K562 (cell line): ENCODE measurements around the gene ZMYM4. TPM values are rescaled to one million over a fixed set of nuclear protein-coding genes. Genes with fewer than 3 reads are reported as not detected.

Experiments
- ATAC-seq: fragments of 200-7000 bp; cut with Tn5 transposase; 3 replicates; pipeline ENCODE4 v1.9.1; 2020; ENCODE audit warnings: moderate library complexity
- BruUV-seq: library from RNA; stranded (reverse); fragments of 400-500 nt; replicated peaks from 2 replicates; lab custom pipeline; 2021; lab: Mats Ljungman, UMichigan
- CTCF ChIA-PET: fragments of 300-600 bp; formaldehyde crosslinking; extraction: SDS; loops from one replicate; lab custom pipeline; 2021; ENCODE audit warnings: low intra/inter-chr PET ratio; lab: Yijun Ruan, JAX
- POLR2A ChIA-PET: fragments of 300-600, 350-650 bp; sonication (Branson Sonifier 250); formaldehyde crosslinking; extraction: SDS; loops from one replicate; lab custom pipeline; 2021; ENCODE audit warnings: antibody characterized with exemption, inconsistent platforms; lab: Yijun Ruan, JAX
- DNase-seq, 4 experiments: peaks; one replicate each; pipeline versions ENCODE4 v3.0.0 to v3.0.0-alpha.2; 2011 to 2018; ENCODE audit warnings: low spot score in 3 of 4, mixed read lengths in 3 of 4; ENCODE audit errors: extremely low read depth in 1 of 4
- FAIRE-seq: peaks from 2 replicates; lab custom pipeline; 2011; peaks lifted over from hg19 to GRCh38; lab: Jason Lieb, UNC
- H2AFZ ChIP-seq: 2 replicates; pipeline ENCODE4 v1.6.0; 2011; ENCODE audit warnings: low read depth, low read length, control low read depth, inconsistent platforms
- H3K27ac ChIP-seq: fragments of 200-600 bp; 3 replicates; pipeline ENCODE4 v1.8.0; 2011; ENCODE audit warnings: low read depth, mild to moderate bottlenecking, control low read depth, inconsistent platforms, low read length, moderate library complexity, mixed read lengths; ENCODE audit errors: extremely low read depth
- H3K27me3 ChIP-seq, 2 experiments: fragments of 300-600 bp in 1 of 2; 2 replicates in 1 of 2; 3 replicates in 1 of 2; pipeline versions ENCODE4 v1.6.0 to v1.8.0; 2011; ENCODE audit warnings: inconsistent platforms in 2 of 2, low read length in 2 of 2, mild to moderate bottlenecking in 1 of 2, mixed read lengths in 1 of 2, moderate library complexity in 1 of 2; ENCODE audit not compliant: control insufficient read depth in 2 of 2, insufficient read depth in 2 of 2
- H3K36me3 ChIP-seq: fragments of 300-600 bp; 3 replicates; pipeline ENCODE4 v1.8.0; 2011; ENCODE audit warnings: mild to moderate bottlenecking, low read length, inconsistent platforms; ENCODE audit not compliant: control insufficient read depth, insufficient read depth
- H3K4me1 ChIP-seq, 2 experiments: fragments of 200-600 bp in 1 of 2; replicated peaks in 1 of 2; 2 replicates in 1 of 2; 3 replicates in 1 of 2; pipeline versions ENCODE4 v1.5.1 to v1.8.0; 2011; ENCODE audit warnings: inconsistent platforms in 2 of 2, low read length in 2 of 2, mild to moderate bottlenecking in 1 of 2, mixed read lengths in 1 of 2, moderate library complexity in 1 of 2; ENCODE audit not compliant: control insufficient read depth in 2 of 2, insufficient read depth in 2 of 2
- H3K4me2 ChIP-seq: 2 replicates; pipeline ENCODE4 v1.6.1; 2011; ENCODE audit warnings: low read length, control low read depth, inconsistent platforms, mixed read lengths; ENCODE audit not compliant: insufficient read depth
- H3K4me3 ChIP-seq: fragments of 200-600 bp; sonication (generic), shearing (Covaris generic); 2 replicates; pipeline ENCODE4 v1.5.1; 2016; ENCODE audit warnings: control low read depth, inconsistent platforms
- H3K79me2 ChIP-seq: fragments of 200-600 bp; 3 replicates; pipeline ENCODE4 v1.8.0; 2011; ENCODE audit warnings: low read length, inconsistent platforms; ENCODE audit not compliant: control insufficient read depth, insufficient read depth
- H3K9ac ChIP-seq, 2 experiments: 2 replicates each; pipeline versions ENCODE4 v1.6.0 to v1.6.1; 2011; ENCODE audit warnings: low read depth in 2 of 2, low read length in 2 of 2, control low read depth in 1 of 2, inconsistent platforms in 1 of 2, mild to moderate bottlenecking in 1 of 2, mixed read lengths in 1 of 2; ENCODE audit not compliant: insufficient read depth in 1 of 2
- H3K9me1 ChIP-seq: one replicate; pipeline ENCODE4 v1.6.0; 2011; ENCODE audit warnings: inconsistent platforms, mild to moderate bottlenecking, low read length, moderate library complexity; ENCODE audit not compliant: control insufficient read depth, insufficient read depth
- H3K9me3 ChIP-seq: replicated peaks from 2 replicates; pipeline ENCODE4 v1.5.1; 2011; ENCODE audit warnings: low read depth, low read length, inconsistent platforms; ENCODE audit not compliant: control insufficient read depth, insufficient read depth
- H4K20me1 ChIP-seq: replicated peaks from 2 replicates; pipeline ENCODE4 v1.6.1; 2011; ENCODE audit warnings: low read length, inconsistent platforms, mixed read lengths; ENCODE audit not compliant: control insufficient read depth, insufficient read depth
- CEBPB ChIP-seq: fragments of 450-650 bp; IDR thresholded peaks from 2 replicates; pipeline ENCODE4 v1.6.1; 2016; ENCODE audit warnings: missing genetic modification characterization, missing compliant biosample characterization
- CEBPG ChIP-seq, 3 experiments: fragments of 200-800 bp in 1 of 3; sonication (Bioruptor generic) in 1 of 3; sonication (generic) in 1 of 3; formaldehyde crosslinking in 1 of 3; IDR thresholded peaks in 2 of 3; conservative IDR thresholded peaks in 1 of 3; 2 replicates each; pipeline versions ENCODE4 v1.6.1 to v1.8.0; 2016 to 2022; ENCODE audit warnings: missing compliant biosample characterization in 2 of 3, missing genetic modification characterization in 2 of 3, mild to moderate bottlenecking in 1 of 3, missing genetic modification reagents in 1 of 3
- FUS ChIP-seq: fragments of 200-400 bp; formaldehyde crosslinking; optimal IDR thresholded peaks from 2 replicates; pipeline ENCODE3; 2017; ENCODE audit warnings: low read depth, low read length
- SNRNP70 ChIP-seq: fragments of 200-400 bp; formaldehyde crosslinking; optimal IDR thresholded peaks from 2 replicates; pipeline ENCODE3; 2017; ENCODE audit warnings: low read depth, low read length
- XRCC5 ChIP-seq: fragments of 200-400 bp; formaldehyde crosslinking; IDR thresholded peaks from 2 replicates; pipeline ENCODE4 v1.6.1; 2017; ENCODE audit warnings: low read depth, mild to moderate bottlenecking, low read length
- ZNF282 ChIP-seq: sonication (generic); formaldehyde crosslinking; IDR thresholded peaks from 2 replicates; pipeline ENCODE4 v1.8.1; 2023; ENCODE audit warnings: missing genetic modification reagents
- ZNF384 ChIP-seq: IDR thresholded peaks from 2 replicates; pipeline ENCODE4 v1.6.1; 2012; ENCODE audit warnings: low read depth, low read length, improper control_type of control experiment
- ZNF398 ChIP-seq: fragments of 250-450 bp; sonication (Bioruptor Pico); IDR thresholded peaks from 2 replicates; pipeline ENCODE4 v1.8.0; 2021; ENCODE audit warnings: moderate library complexity, mild to moderate bottlenecking, inconsistent platforms
- WGBS: fragments of 100-300 bp; shearing (Covaris generic); methylation state at CpG from one replicate; pipeline ENCODE4 v1.1.6; 2016; ENCODE audit warnings: low coverage, mixed read lengths; ENCODE audit not compliant: insufficient coverage; ENCODE audit errors: missing lambda C conversion rate; 5-methylcytosine and 5-hydroxymethylcytosine counted together
- in situ Hi-C: fragments of 300-500 bp; cut with MboI; formaldehyde crosslinking; loops from 4 replicates; pipeline ENCODE4 v1.15.0; 2018; ENCODE audit warnings: inconsistent platforms, mixed read lengths
- intact Hi-C: fragments of 100-400 bp; cut with micrococcal nuclease; formaldehyde crosslinking; loops from 2 replicates; pipeline ENCODE4 v1.14.2; 2022
- polyA plus RNA-seq, 8 experiments: library from polyadenylated mRNA; depleted of rRNA in 4 of 8; stranded (reverse) in 5 of 8; unstranded in 3 of 8; fragments of >200 nt; fragmentation: Nextera tagmentation in 2 of 8; fragmentation: Illumina TruSeq in 1 of 8; extraction: Ambion mirVana in 2 of 8; extraction: Trizol in 1 of 8; gene quantifications; 2 replicates each; pipeline versions ENCODE4 v1.2.1 to v1.2.3, GENCODE V29; 2011 to 2014; ENCODE audit warnings: inconsistent platforms in 1 of 8, missing spikeins in 1 of 8
- total RNA-seq, 7 experiments: library from RNA; depleted of rRNA in 6 of 7; stranded (reverse); fragments of >200 nt in 6 of 7; fragmentation: Illumina TruSeq in 2 of 7; extraction: Trizol in 2 of 7; gene quantifications; 2 replicates each; pipeline versions ENCODE4 v1.2.1 to v1.2.3, GENCODE V29; 2011 to 2021; ENCODE audit warnings: low replicate concordance in 1 of 7
- TF ChIP-seq, protein P1 (sequence below), 3 experiments: IDR thresholded peaks in 2 of 3; conservative IDR thresholded peaks in 1 of 3; 2 replicates each; pipeline ENCODE4 v1.5.1; 2011 to 2012; ENCODE audit warnings: low read length in 3 of 3, mild to moderate bottlenecking in 3 of 3, control low read depth in 2 of 3, improper control_type of control experiment in 1 of 3, inconsistent platforms in 1 of 3, low read depth in 1 of 3, mixed read lengths in 1 of 3, moderate library complexity in 1 of 3; ENCODE audit not compliant: insufficient read depth in 2 of 3
- TF ChIP-seq, protein P2 (sequence below), 2 experiments: fragments of 250-450 bp in 1 of 2; fragments of 450-650 bp in 1 of 2; sonication (Bioruptor Pico) in 1 of 2; IDR thresholded peaks; 2 replicates each; pipeline versions ENCODE4 v1.6.1 to v1.8.0; 2016 to 2021; ENCODE audit warnings: mild to moderate bottlenecking in 2 of 2, moderate library complexity in 2 of 2, missing compliant biosample characterization in 1 of 2, missing genetic modification characterization in 1 of 2

Gene ZMYM4
- total and polyA plus RNA-seq, 9 of the 15 experiments (the other 6 are each of a cell fraction or from before 2014, with no cell fraction given): 15.2 to 77.2 (median 63.3) TPM

GRCh38 chr1:35345439-35345981 is 77.0 kb downstream of the ZMYM4 start:
- intact Hi-C loops: no loop called here
- DNase-seq (no peak), FAIRE-seq (no peak), ATAC-seq (peak; percentile 41; the same call in 1 of the 3 replicates)
- no peak overlapping the region for H3K4me3 ChIP-seq
- no peaks in the 10 kb centered on the region for H3K9me3 ChIP-seq
- no peak overlapping the region for H3K4me2 ChIP-seq
- H4K20me1 ChIP-seq: no peaks in the 10 kb centered on the region
- no peaks in the 10 kb centered on the region; a peak in 1 of 5 replicates for H3K4me1 ChIP-seq
- WGBS: 95% methylated on average over 13 of the region's 13 CpGs
- BruUV-seq: no TSS peak
- H3K79me2 ChIP-seq: peaks cover 77% of the 10 kb centered on the region
- H3K27me3 ChIP-seq: no peaks in the 10 kb centered on the region
- POLR2A ChIA-PET: no interaction called here
- no peak overlapping the region for H2AFZ ChIP-seq
- CTCF ChIA-PET: no interaction called here
- in situ Hi-C loops: no loop called here
- no peaks in the 10 kb centered on the region for H3K9me1 ChIP-seq
- H3K36me3 ChIP-seq: peaks cover 2% of the 10 kb centered on the region; the same call in 1 of the 3 replicates
- H3K9ac ChIP-seq: no peak overlapping the region
- TF ChIP-seq ZNF398 (CRISPR knock-in tag) (no peak), SNRNP70 (no peak), ZNF384 (peak; percentile 47; the same call in 1 of the 2 replicates), CEBPG (CRISPR knock-in tag; IDR thresholded peaks at IDR 0.05) (no peak), CEBPG (tag; conservative IDR thresholded peaks at IDR 0.05 in 1 of 2, IDR thresholded peaks at IDR 0.05 in 1 of 2) (peak; percentile 34 to 70; a peak in 3 of 4 replicates), XRCC5 (no peak), FUS (no peak), ZNF282 (CRISPR knock-in tag) (no peak), CEBPB (tag) (peak; percentile 90)
- TF ChIP-seq, protein P1, sequence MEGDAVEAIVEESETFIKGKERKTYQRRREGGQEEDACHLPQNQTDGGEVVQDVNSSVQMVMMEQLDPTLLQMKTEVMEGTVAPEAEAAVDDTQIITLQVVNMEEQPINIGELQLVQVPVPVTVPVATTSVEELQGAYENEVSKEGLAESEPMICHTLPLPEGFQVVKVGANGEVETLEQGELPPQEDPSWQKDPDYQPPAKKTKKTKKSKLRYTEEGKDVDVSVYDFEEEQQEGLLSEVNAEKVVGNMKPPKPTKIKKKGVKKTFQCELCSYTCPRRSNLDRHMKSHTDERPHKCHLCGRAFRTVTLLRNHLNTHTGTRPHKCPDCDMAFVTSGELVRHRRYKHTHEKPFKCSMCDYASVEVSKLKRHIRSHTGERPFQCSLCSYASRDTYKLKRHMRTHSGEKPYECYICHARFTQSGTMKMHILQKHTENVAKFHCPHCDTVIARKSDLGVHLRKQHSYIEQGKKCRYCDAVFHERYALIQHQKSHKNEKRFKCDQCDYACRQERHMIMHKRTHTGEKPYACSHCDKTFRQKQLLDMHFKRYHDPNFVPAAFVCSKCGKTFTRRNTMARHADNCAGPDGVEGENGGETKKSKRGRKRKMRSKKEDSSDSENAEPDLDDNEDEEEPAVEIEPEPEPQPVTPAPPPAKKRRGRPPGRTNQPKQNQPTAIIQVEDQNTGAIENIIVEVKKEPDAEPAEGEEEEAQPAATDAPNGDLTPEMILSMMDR (IDR thresholded peaks at IDR 0.05 in 2 of 3, conservative IDR thresholded peaks at IDR 0.05 in 1 of 3; ENCODE audit: insufficient read depth in 2 of 3, low read depth in 1 of 3, low read length in 3 of 3): peak in 2 of 3 experiments; percentile 7 to 10; a peak in 1 of 6 replicates
- TF ChIP-seq, protein P2, sequence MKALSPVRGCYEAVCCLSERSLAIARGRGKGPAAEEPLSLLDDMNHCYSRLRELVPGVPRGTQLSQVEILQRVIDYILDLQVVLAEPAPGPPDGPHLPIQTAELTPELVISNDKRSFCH (CRISPR knock-in tag; IDR thresholded peaks at IDR 0.05): no peak
- TF ChIP-seq, protein P2 (tag; IDR thresholded peaks at IDR 0.05): no peak
- no peak overlapping the region for H3K27ac ChIP-seq
